B cell (primary cell): Measurements from ENCODE around the gene MIR17HG. TPM values are rescaled to one million over a fixed set of nuclear protein-coding genes. Genes with fewer than 3 reads are reported as not detected.

Experiments used
- ATAC-seq: fragments of 200-7000 bp; cut with Tn5 transposase; one replicate; pipeline ENCODE4 v1.10.0; 2021; ENCODE audit warnings: low read depth, mild to moderate bottlenecking, moderate number of reproducible peaks, moderate library complexity
- CTCF ChIA-PET: fragments of 350-600 bp; sonication (Branson Sonifier 250); formaldehyde crosslinking; loops from one replicate; lab custom pipeline; 2021; ENCODE audit warnings: antibody characterized with exemption, inconsistent platforms; lab: Charles Lee
- POLR2A ChIA-PET: fragments of 350-600 bp; sonication (Branson Sonifier 250); formaldehyde crosslinking; loops from one replicate; lab custom pipeline; 2021; ENCODE audit warnings: antibody characterized with exemption; lab: Charles Lee
- DNase-seq: peaks from one replicate; pipeline ENCODE4 v3.0.0; 2013
- H2AFZ ChIP-seq: 2 replicates; pipeline ENCODE4 v1.6.1; 2012; ENCODE audit warnings: mild to moderate bottlenecking, low read depth, low read length; ENCODE audit not compliant: insufficient read depth, poor library complexity, severe bottlenecking
- H3K27ac ChIP-seq, 2 donors: 1 replicate in 1 of 2; 2 replicates in 1 of 2; pipeline ENCODE4 v1.5.1; 2012 to 2013; ENCODE audit warnings: low read length in 2 of 2, mild to moderate bottlenecking in 2 of 2, moderate library complexity in 1 of 2
- H3K27me3 ChIP-seq, 4 experiments: fragments of 200-600 bp in 1 of 4; sonication (generic) in 1 of 4; replicated peaks in 1 of 4; 1 replicate in 2 of 4; 2 replicates in 2 of 4; pipeline versions ENCODE4 v1.6.1 to v1.7.0; 2013 to 2016; ENCODE audit warnings: low read length in 3 of 4, mild to moderate bottlenecking in 2 of 4, mixed read lengths in 1 of 4, moderate library complexity in 1 of 4; ENCODE audit not compliant: insufficient read depth in 4 of 4, control insufficient read depth in 3 of 4; ENCODE audit errors: control extremely low read depth in 1 of 4
- H3K36me3 ChIP-seq, 2 experiments: replicated peaks in 1 of 2; 1 replicate in 1 of 2; 2 replicates in 1 of 2; pipeline versions ENCODE4 v1.6.1 to v1.7.1; 2013; ENCODE audit warnings: low read length in 1 of 2; ENCODE audit not compliant: insufficient read depth in 2 of 2, control insufficient read depth in 1 of 2; ENCODE audit errors: control extremely low read depth in 1 of 2, extremely low read depth in 1 of 2
- H3K4me1 ChIP-seq, 2 donors: fragments of 200-600 bp in 1 of 2; sonication (generic) in 1 of 2; 1 replicate in 1 of 2; 2 replicates in 1 of 2; pipeline versions ENCODE4 v1.5.1 to v1.6.1; 2013 to 2017; ENCODE audit warnings: low read length in 2 of 2; ENCODE audit not compliant: control insufficient read depth in 2 of 2, insufficient read depth in 2 of 2
- H3K4me2 ChIP-seq: replicated peaks from 2 replicates; pipeline ENCODE3; 2012; ENCODE audit warnings: mild to moderate bottlenecking, low read depth, low read length; ENCODE audit not compliant: poor library complexity, severe bottlenecking
- H3K4me3 ChIP-seq, 5 experiments: fragments of 200-600 bp in 1 of 5; sonication (generic) in 1 of 5; 1 replicate in 3 of 5; 2 replicates in 2 of 5; pipeline versions ENCODE4 v1.5.1 to v1.7.0; 2011 to 2016; ENCODE audit warnings: low read length in 4 of 5, mild to moderate bottlenecking in 4 of 5, low read depth in 2 of 5, control low read depth in 1 of 5, moderate library complexity in 1 of 5; ENCODE audit not compliant: insufficient read depth in 1 of 5; ENCODE audit errors: control extremely low read depth in 1 of 5, extremely low read depth in 1 of 5
- H3K79me2 ChIP-seq: fragments of 200-600 bp; sonication (generic); one replicate; pipeline ENCODE4 v1.6.0; 2016; ENCODE audit warnings: low read length; ENCODE audit not compliant: control insufficient read depth, insufficient read depth
- H3K9ac ChIP-seq: fragments of 200-600 bp; sonication (generic); 2 replicates; pipeline ENCODE4 v1.6.1; 2017; ENCODE audit warnings: mild to moderate bottlenecking, low read length, moderate library complexity
- H3K9me3 ChIP-seq, 3 donors: one replicate each; pipeline versions ENCODE4 v1.6.1 to v1.7.1; 2013; ENCODE audit warnings: low read length in 2 of 3; ENCODE audit not compliant: control insufficient read depth in 2 of 3, insufficient read depth in 1 of 3; ENCODE audit errors: control extremely low read depth in 1 of 3
- H4K20me1 ChIP-seq: 2 replicates; pipeline ENCODE4 v1.6.0; 2012; ENCODE audit warnings: mild to moderate bottlenecking, low read length; ENCODE audit not compliant: insufficient read depth, control insufficient read depth, poor library complexity, severe bottlenecking
- H3K27ac Mint-ChIP-seq: one replicate; pipeline ENCODE4 v1.8.0; 2021; ENCODE audit warnings: mixed read lengths
- H3K27me3 Mint-ChIP-seq: one replicate; pipeline ENCODE4 v1.8.0; 2021; ENCODE audit warnings: mixed read lengths
- H3K4me1 Mint-ChIP-seq: one replicate; pipeline ENCODE4 v1.8.0; 2021; ENCODE audit warnings: mixed read lengths
- H3K4me3 Mint-ChIP-seq: one replicate; pipeline ENCODE4 v1.8.0; 2021; ENCODE audit warnings: mixed read lengths
- H3K9me3 Mint-ChIP-seq: one replicate; pipeline ENCODE4 v1.8.0; 2022; ENCODE audit warnings: mixed read lengths; ENCODE audit not compliant: insufficient read depth
- CTCF ChIP-seq: fragments of 200-600 bp; IDR thresholded peaks from one replicate; pipeline ENCODE4 v1.8.0; 2022; ENCODE audit warnings: antibody characterized with exemption, mild to moderate bottlenecking
- EZH2 ChIP-seq: IDR thresholded peaks from 2 replicates; pipeline ENCODE4 v1.6.1; 2012; ENCODE audit warnings: borderline replicate concordance, low read depth, mild to moderate bottlenecking, moderate library complexity, low read length; ENCODE audit not compliant: insufficient read depth, poor library complexity, severe bottlenecking
- WGBS: methylation state at CpG from one replicate; pipeline ENCODE4 v1.1.5; 2013; ENCODE audit warnings: missing lambda C conversion rate; ENCODE audit not compliant: insufficient coverage; 5-methylcytosine and 5-hydroxymethylcytosine counted together
- intact Hi-C: fragments of 100-400 bp; cut with micrococcal nuclease; formaldehyde crosslinking; loops from one replicate; pipeline ENCODE4 v1.10.0; 2022
- polyA plus RNA-seq: library from polyadenylated mRNA; depleted of rRNA; stranded (reverse); fragments of >200 nt; gene quantifications from 2 replicates; pipeline ENCODE4 v1.2.3, GENCODE V29; 2012
- total RNA-seq, 2 donors: library from RNA; stranded (reverse); fragments of 120-200 nt in 1 of 2; gene quantifications; 1 replicate in 1 of 2; 2 replicates in 1 of 2; pipeline versions ENCODE4 v1.2.3 to v1.2.4, GENCODE V29; 2013 to 2022

MIR17HG gene
- total and polyA plus RNA-seq, 2 donors (not counting 1 experiment from before 2014, with no cell fraction given), result 6.0 to 17.1 TPM

- peak overlapping the region; percentile 21 for H3K4me3 Mint-ChIP-seq
- H3K4me3 ChIP-seq, result no peak overlapping the region
- no peaks in the 10 kb centered on the region for H3K4me1 ChIP-seq
- H3K36me3 ChIP-seq, result no peaks in the 10 kb centered on the region
- no peaks in the 10 kb centered on the region for H4K20me1 ChIP-seq
- H3K9ac ChIP-seq, result no peak overlapping the region
- intact Hi-C loops, result no loop called here
- no peaks in the 10 kb centered on the region for H3K9me3 ChIP-seq
- H3K4me1 Mint-ChIP-seq, result peaks cover 8% of the 10 kb centered on the region
- TF ChIP-seq CTCF (no peak), EZH2 (no peak)
- no peak overlapping the region for H3K4me2 ChIP-seq
- no peak overlapping the region for H3K27ac ChIP-seq
- H3K27me3 ChIP-seq, result no peaks in the 10 kb centered on the region
- ChIA-PET CTCF (interaction anchor here (1.0 kb wide), 1 partner anchor 17 kb away, joined by 4 read pairs; no protein-coding TSS in a partner anchor), POLR2A (no interaction called here)
- H3K27ac Mint-ChIP-seq, result no peak overlapping the region
- peak overlapping the region; percentile 9 for H2AFZ ChIP-seq
- H3K27me3 Mint-ChIP-seq, result no peaks in the 10 kb centered on the region
- H3K79me2 ChIP-seq, result no peaks in the 10 kb centered on the region
- 80% methylated on average over 1 of the region's 4 CpGs for WGBS
- DNase-seq (no peak), ATAC-seq (no peak)
- H3K9me3 Mint-ChIP-seq, result no peaks in the 10 kb centered on the region
Measured at GRCh38 chr13:91331047-91331915, 16.2 kb upstream of the MIR17HG start.

DNA sequence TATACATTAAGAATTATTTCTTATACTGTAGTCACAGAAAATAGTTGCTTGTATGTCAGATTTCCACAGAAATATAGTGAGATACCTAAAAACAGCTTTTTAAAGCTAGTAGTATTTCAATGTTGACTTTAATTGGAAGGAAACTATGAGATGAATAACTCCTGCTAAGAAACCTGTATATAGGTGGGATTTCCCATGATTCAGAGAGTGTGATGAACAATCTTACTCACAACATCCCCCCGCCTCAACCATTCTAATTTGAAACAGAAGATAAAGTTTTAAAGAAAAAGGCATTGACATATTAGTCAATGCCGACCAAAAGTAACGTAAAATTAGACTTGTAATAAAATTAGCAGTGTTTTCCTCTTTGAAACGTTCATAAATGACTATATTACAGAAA, 1.4 kb upstream of the MIR17HG start:
- Mint-ChIP-seq H3K4me3 (no peak overlapping the region), H3K4me1 (peaks cover 29% of the 10 kb centered on the region), H3K27ac (no peak overlapping the region), H3K27me3 (no peaks in the 10 kb centered on the region), H3K9me3 (no peaks in the 10 kb centered on the region)
- H3K4me3 ChIP-seq, result no peak overlapping the region
- peaks cover 19 to 20% of the 10 kb centered on the region in 2 donors for H3K4me1 ChIP-seq
- DNase-seq (no peak), ATAC-seq (no peak)
- H3K36me3 ChIP-seq, result peaks cover 0 to 12% of the 10 kb centered on the region in 2 experiments
- ChIA-PET POLR2A (no interaction called here), CTCF (interaction anchor here (1.0 to 1.8 kb wide), 2 partner anchors 33 to 54 kb away, joined by 3 to 6 read pairs; no protein-coding TSS in a partner anchor)
- no CpG with 5 or more reads among the region's 4 CpGs for WGBS
- H2AFZ ChIP-seq, result peak overlapping the region; percentile 12
- no peaks in the 10 kb centered on the region for H3K27me3 ChIP-seq
- no peak overlapping the region for H3K4me2 ChIP-seq
- H3K79me2 ChIP-seq, result peaks cover 22% of the 10 kb centered on the region
- no peak overlapping the region for H3K27ac ChIP-seq
- intact Hi-C loops, result no loop called here
- H3K9ac ChIP-seq, result no peak overlapping the region
- no peak for TF ChIP-seq CTCF
- no peak for TF ChIP-seq EZH2
- H4K20me1 ChIP-seq, result peaks cover 16% of the 10 kb centered on the region
- no peaks in the 10 kb centered on the region for H3K9me3 ChIP-seq
